T follicular helper cell (primary cell): ENCODE data around the gene WAPL.
"Not testable (repeated sequence)": the region's sequence is repeated elsewhere in the genome, so short reads cannot be mapped to it uniquely, and the experiment has no call there.

Source experiments
- DNase-seq: peaks from one replicate; pipeline ENCODE4 v3.0.0-alpha.2; 2020; ENCODE audit warnings: low read depth

Gene WAPL

GRCh38 chr10:86389441-86390193, 132.0 kb downstream of the WAPL start:
- no peak for DNase-seq

GRCh38 chr10:86389109-86389440, 132.5 kb downstream of the WAPL start:
- not testable (repeated sequence) for DNase-seq

- DNase-seq, result no peak
These were observed 133.4 kb downstream of the WAPL start for GRCh38 chr10:86388119-86388704.

GRCh38 chr10:86387178-86387794, 134.3 kb downstream of the WAPL start:
- DNase-seq, result no peak

GRCh38 chr10:86385806-86386205, 135.8 kb downstream of the WAPL start:
- no peak for DNase-seq
